HG02970 (cell line): ENCODE measurements around the gene HOXB7.

ENCODE experiments used
- ATAC-seq: cut with Tn5 transposase; IDR thresholded peaks from one replicate; pipeline ENCODE4 v1.9.1; 2021; ENCODE audit warnings: mild to moderate bottlenecking, moderate library complexity, moderate number of reproducible peaks; ENCODE audit not compliant: unreplicated experiment, low FRiP score

Gene HOXB7

DNA sequence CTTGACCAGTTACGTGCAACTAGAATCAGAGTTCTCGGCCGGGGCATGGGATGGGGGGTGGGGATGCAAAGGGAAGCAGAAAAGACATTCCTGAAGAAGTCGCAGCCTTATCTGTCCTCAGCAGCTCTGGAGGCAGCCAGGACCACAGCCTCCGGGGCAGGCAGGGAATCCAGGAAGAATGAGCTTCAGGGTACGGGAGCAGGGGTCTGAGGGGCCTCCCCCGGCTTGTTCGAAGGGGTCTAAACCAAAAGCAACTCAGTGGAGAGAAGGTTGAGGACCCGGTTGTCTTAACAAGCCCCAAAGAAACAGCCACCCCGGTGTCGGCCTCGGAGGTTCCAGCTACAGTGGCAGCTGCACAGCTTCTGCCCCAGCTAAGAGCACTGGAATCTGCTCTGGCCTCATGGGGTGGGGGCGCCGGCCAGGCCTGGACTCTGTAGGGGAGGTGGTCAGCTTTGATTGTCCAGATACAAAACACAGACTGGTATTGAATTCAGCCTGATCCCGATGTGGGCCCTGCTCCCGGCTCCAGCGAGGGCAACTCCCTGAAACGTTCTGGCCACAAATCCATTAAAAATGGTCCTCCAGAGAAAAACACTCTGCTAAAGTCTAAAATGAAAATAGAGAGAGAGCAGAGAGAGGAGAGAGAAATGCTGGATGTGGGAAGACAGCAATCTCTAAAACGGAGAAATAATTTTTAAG lies 40.3 kb downstream of the HOXB7 start:
- no peak for ATAC-seq

DNA sequence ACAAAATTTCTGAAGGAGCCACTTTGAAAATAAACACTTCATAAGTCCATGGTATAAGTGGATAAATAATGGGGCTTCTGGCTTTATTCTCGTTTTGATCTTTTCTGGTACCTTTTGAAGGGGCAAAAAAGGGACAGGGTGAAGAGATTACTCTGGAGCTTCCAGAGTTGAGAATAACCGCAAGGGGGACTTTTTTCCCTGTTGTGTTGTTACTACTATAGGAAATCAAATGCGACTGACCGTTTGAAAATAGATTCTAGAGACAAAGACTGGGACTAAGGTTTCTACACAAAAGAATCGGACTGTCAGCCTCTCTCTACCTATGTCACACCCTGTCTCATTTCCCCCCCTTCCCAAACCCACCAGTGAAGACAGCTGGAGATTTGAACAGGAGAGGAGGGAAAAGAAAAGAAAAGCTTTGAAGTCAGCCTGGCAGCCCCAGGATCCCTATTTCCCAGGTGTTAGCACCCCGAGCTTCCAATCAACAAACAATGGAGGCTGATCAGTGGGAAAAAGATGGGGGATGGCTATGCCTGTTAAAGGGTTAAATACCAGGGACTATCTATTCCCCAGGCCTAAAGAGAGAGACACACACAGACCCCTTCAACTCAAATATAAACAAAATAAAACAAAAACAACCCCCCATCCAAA lies 41.0 kb downstream of the HOXB7 start:
- no peak for ATAC-seq

DNA sequence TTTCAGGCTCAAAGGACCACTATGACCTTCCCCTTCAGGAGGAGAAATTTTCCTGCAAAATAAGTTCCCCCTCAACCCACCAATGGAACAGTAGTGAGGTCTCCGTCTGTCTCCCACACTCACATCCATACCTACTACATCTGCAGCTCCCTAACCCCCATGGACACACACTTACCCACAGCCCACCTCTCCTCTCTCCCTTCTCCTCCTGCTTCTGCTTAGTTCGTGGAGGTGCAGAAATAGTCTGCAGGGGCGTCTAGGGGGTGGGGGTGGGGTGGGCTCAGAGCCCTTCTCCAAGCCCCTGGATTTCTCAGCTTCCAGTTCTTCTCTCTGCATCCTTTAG lies 41.6 kb downstream of the HOXB7 start:
- no peak for ATAC-seq

DNA sequence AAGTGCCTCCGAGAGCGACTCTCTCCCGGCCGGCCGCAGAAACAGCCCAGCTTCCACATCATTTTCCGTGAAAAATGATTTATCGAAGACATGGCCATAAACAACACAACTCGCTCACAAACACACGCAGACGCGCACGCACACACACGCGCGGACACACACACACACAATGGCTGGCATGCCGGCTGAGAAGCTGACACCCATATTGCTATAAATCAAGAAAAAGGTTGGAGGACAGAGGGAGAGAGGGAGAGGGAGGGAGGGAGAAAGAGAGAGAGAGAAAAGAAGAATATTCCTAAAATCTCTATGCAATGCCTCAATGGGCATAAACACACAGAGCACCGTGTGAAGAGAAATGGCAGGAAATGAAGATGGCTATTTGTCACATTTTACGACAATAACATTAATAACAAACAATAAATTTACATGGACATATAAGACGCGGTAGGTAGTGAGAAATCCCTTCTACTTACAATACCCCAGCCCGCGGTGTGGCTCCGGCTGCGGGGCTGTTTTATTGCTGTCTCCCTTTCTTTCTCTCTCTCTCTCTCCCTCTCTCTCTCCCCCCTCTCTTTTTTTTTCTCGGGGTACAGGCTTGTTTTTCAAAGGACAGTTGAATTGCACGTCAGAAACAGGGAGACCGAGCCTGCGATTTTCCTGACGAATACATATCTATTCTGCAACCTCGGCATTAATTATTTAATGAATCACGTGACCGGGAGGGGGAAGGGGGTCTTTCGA lies 42.1 kb downstream of the HOXB7 start:
- ATAC-seq: no peak

DNA sequence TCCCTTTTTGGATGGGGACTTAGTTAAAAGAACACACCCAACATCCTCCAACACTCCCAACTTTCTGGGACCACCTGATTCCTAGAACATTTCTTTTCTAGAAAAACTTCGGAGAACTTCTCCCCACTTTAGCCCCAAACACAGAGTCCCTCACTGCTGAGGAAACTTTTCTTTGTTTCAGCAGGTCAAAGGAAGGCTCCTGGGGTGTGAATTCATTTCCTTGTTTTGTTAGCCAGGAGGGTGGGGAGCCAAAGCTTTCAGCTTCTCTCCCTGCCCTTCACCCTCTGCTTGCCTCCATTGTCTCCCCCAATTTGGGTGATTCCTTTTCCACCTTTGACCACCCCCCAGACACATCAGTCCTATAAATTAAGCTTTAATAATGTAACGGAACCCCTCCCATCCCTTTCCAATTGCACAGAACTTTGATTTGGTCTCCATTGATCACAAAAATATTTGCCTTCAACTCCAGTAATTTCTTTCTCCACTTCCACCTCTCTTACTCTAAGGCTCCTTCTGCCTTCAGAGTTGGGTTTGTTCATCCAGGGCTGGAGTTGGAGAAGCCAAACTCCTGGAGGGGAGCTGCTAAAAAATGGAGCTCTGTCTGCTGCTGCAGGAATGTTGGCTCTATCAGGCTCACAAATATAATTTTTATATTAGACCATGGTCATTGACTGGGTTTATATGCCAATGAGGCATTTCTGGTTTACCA lies 43.0 kb downstream of the HOXB7 start:
- ATAC-seq: no peak

DNA sequence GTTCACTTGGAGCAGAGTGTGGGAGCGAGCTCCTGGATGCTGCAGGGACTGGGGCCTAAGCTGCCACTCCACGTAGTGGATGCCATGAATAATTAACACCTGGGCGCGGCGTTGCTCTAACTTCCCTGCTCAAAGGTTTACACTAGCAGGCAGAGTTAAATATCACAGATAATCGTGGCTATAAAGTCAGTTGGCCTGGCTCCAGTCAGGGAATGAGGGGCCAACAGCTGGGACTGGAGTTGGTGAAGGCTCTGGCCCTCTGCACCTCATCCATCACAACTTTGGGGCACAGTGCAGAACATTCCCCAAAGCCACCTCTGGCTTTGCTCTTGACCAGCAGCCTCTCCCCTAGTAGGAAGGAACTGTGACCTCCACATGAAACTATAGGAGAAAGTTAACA lies 43.6 kb downstream of the HOXB7 start:
- ATAC-seq: no peak

DNA sequence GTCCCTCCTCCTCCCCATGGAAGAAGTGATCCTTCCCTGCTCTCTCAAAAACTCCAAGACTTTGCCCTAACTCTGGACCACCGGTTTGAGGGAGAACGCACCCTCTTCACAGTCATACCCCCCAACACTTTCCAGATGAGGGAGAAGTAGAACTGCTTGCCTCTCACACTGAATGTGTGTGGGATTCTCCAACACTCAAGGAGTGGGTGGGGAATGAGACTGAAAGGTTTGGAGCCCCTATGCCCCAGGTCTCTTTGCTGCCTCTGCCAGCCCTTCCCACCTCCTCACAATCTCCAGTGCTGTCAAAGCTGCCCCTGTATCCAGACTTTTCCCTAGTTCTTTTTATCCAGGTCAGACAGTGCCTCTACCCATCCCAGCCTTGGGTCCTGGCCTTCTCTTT lies 44.1 kb downstream of the HOXB7 start:
- no peak for ATAC-seq

DNA sequence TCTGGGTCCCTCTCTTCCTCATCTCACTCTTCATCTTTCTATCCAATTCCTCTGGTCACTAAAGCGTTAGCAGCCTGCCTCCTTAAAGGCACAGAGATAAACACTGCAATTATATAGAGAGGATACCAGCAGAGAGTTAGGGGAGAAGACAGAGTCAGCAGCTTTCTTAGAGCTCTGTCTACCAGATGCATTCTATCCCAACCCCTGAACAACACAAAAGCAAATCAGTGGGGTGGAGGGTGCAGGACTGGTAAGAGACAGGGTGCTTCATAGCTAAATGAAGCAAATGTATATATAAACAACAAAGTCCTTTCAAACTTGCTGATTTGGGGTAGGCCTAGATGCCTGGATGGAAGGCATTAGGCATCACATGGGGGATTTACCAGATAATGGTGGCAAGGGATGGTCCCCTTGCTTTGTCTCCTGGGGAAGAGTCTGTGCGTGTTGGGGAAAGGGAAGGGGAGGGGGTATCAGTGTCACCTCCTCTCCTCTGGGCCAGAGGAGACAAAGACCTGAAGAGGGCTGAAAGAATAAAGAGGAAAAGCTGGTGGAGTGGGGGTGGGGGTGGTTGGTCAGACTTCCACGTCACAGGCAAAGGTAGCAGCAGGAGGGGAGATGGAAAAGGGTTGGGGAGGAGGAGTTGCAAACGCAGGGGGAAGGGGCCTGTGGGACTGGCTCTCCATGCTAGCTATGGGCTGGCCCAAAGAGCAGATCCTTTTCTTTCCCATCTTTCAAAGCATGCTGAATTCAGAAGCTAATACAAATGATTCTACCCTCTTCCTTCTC lies 44.7 kb downstream of the HOXB7 start:
- ATAC-seq: no peak

DNA sequence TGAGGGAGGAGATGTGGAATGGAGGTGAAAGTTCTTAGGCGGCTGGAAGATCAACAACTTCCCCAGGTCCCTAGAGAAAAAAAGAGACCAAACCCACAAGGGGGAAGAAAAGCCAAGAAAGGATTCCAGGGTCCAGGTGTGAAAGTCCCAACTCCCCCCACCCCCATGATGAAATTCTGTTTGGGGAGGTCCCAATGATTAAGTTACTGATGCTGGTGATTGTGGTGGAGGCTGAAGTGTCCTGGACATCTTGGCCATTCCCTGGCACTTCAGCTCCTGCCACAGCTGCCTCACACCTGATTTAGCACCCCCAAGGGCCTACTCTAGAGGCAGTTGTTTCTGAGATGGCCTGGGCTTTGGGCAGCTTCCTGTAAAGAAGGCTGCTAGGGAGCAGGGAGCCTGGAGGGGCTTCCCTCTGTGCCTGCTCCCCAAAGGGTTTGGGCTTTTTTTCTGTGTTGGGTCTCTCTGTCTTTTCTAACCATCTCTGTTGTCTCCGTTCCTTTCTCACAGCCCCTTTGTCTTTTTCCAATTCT lies 45.7 kb downstream of the HOXB7 start:
- ATAC-seq: no peak

DNA sequence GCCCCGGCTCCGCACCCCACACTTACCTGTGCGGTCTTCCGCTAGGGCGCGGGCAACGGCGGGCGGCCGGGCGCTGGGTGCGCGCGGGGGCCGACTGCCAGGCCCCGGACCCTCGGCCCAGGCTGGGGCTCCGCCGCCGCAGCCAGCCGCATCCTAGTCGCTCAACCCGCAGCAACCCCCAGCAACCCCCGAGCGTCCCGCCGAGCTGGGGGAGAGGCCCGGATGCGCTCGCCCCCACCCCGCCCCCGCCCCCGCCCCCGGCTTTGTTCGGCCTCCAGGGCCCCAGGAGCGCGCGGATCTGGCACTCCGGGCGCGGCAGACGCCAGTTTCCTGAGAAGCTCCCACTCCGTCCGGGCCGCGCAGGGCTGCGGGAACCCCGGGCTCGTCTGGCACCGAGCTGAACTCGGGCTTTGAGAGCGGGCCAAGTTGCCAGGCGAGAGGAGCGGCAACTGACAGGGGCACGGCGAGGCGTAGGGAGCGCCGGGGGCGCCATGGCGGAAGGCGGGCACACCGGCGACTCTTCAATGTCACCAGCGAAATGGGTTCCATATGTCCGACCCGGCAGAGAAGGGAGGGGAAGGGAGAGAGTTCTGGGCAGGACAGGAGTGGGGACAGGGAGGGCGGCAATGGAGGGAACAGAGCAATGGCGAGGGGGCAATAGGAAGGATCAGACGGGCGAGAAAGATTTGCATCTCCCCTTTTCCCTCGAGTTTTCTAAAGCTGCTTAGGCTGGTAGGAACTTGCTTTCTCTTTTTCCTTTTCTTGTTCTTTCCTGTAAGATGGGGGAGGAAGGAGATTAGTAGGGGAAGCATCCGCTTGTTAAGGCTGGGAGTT lies 46.4 kb downstream of the HOXB7 start:
- no peak for ATAC-seq

DNA sequence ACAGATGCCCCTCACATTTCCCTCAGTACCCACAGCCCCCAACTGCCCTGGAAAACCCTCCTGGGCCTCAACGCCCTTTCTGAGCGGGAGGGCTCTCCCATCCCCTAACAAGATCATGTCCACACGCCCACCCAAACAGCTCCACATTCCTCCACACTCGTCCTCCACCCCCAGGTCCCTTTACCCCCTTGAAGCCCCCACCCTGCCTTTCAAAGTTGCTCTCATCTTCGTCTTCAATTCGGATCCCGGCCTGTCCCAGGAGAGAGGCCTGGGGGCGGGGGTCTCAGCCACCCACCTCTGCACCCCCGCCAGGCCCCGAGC lies 47.0 kb downstream of the HOXB7 start:
- ATAC-seq: no peak

DNA sequence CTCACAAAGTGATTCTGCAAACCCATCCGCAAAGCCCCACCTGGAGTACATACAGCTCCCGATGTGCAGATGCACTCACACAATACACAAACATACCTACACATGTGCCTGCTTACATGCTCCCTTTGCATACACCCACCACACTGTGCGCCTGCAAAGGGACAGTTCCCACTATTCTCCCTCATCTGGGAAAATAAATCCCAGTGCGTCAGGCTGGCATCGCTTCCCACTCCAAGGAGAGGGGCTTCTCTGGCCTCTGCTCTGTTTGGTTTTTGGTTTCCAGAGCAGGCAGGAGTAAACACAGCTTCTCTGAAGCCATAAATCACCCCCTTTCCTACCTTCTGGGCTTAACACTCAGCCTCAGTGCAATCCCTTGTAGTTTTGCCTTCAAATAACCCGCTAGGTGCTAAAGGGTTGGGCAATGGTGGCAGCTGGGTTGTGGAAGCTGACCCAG lies 47.4 kb downstream of the HOXB7 start:
- no peak for ATAC-seq

DNA sequence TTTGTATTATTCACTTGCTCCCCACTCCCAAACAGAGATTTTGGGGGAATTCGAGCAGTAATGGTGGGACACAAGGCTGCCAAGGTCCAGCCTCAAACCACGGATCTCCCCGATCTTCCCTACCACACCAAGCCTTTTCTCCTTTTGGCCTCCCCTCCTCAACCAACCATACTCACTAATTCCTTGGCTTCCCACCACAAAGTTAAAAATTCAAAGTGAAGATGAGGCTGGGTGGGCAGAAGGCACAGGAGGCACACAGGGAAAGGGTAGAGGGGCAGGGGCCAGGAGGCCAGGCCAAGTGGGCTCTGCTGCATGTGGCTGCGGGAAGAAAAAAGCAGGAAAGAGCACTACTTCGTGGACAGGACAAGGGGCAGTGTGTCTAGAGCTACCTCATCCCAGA lies 47.9 kb downstream of the HOXB7 start:
- ATAC-seq: no peak

DNA sequence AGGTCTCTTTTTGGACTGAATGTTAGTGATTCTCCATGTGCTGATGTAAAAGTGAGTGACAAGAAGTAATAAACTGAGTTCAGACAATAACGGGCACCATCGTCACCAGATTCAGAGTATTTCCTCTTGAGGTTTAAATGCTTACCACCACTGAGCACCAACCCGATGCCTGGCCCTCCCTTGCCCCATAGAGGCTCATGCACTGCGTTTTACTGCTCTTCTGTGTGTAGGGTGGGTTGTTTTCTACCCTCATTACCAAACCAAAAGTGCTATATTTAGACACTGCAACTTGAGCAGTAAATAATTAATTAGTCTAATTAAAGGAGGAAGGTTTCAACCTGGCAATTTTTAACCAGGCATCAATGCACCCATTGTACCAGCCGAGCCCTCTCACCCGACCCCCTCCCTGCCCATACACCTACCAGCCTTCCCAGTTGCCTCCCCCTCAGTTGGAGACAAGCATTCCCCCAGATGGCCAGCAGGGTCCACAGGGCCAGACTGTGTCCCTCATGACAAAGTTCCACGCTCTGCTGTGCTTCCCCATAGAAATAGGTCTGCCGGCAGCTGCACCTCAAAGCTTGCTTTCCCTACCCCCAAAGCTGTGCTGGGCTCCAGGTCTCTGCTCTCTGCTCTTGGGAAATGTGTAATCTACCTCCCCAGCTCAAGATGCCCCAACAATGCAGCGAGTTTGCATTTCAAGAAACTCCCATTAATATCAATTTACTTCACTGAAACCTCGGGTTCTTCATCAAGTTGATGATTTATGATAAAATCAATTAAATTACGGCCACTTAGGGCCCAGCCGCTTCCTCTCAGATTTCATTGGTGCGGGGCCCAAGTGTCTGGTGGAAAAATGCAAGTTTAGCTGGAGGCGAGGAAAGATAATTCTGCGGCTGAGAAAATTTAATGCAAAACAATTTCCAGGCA lies 48.7 kb downstream of the HOXB7 start:
- no peak for ATAC-seq

DNA sequence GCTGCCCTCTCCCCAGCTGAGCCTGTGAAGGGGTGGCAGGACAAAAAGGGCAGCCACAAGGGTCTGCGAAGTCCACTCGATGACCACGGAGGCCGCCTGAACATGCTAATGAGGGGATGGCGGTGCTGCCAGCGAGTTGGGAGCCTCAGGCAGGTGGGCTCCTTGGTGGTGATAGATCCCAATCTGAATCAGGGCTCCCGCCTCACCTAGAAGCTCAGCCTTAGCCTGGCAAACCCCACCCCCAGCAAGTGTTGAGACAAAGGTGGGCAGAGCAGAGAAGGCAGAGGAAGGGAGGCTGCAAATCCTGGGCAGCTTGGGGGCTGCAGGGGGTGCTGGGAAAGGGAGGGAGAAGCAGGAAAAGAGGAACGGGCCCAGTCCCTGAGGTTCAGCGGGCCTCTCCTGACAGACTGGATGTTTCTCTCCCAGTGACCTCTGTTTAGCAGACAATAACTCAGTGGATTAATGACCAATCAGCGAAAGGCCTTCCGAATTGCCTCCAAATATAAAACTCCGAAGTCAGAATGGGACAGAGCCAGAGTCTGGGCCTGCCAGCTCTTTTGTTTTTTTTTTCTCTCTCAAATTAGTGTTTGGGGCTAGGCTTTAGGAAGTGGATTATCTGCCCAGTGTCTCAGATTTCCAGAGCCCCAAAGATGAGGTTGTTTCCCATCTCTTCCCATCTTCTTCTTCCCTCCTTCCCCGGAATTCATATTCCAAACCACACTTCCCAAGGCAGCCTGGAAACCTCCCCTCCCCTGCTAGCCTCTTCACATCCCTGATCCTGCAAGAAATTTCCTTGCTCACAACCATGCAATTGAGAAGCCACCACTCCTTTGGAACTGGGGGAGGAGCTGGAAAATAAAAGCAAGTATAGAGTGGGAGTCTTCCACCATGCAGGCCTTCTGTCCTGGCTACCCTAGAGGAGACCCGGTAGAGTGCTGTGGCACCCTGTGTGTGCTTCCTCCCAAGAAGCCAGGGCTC lies 50.7 kb downstream of the HOXB7 start:
- no peak for ATAC-seq

DNA sequence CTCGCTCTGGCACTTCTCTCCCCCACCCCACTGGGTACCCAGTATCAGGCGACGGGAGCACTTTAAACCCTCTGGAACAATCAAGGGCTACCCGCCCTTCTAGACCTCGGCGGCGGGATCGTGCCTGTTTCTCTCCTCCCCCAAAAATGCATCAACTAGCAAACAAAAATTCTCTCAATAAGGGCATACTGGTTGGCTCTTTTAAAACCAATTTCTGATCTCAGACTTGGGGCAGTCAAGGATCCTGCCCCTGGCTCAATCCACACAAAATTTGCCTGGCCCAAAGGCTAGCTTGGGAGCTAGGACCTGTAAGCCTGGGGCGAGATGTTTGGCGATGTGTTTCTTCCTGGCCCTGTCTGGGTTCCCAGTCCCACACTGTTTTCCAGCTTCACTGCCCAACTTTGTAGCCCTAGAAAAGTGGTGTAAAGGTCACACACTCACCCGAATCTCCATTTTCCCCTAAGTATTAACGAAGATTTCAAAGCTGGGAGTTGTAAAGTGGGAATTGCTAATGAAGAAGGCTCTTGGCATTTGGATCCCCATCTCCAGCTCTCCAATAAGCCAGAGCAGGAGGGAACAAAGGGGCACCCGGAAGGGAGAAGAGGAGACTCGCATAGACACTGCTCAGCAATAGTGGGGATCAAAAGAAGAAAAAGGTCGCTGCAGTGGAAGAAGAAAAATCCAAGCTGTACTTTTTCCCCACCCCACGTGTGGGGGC lies 51.5 kb downstream of the HOXB7 start:
- no peak for ATAC-seq

DNA sequence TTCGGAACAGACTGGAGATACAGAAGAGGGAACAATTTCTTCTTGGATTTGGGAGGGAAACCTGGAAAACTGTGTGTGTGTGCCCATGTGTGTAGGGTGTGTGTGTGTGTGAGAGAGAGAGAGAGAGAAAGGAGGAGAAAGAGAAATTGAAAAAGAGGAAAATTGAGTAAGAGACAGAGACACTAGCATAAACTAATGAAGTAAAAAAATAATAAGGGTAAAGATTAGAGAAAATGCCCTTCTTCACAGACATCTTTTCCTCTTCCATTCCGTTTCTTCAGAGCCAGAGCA lies 52.0 kb downstream of the HOXB7 start:
- no peak for ATAC-seq
